ENCODE results near the gene ITGA1.

DNA sequence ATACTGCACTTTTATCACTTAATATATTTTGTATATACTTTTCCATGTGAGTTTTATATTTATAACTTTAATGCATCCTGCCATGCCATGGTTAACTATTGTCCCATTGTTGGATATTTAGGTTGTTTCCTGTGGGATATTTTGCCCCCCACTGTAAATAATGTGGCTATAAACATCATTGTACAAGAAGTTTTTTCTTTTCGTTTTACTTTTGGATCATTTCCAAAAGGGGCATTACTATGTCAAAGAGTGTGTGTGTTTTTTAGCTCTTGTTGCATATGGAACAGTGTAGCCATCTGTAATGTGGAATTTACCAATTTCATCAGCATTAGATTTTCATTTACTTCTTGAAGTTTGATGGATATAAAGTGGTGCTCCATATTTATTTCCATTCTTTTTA, 214.8 kb downstream of the ITGA1 start:
- no peak for TF ChIP-seq CTCF (IDR thresholded peaks at IDR 0.05)
- no peak for TF ChIP-seq POLR2AphosphoS5 (IDR thresholded peaks at IDR 0.05)

Measured in breast epithelium (tissue), 3 donors.